Measurements from ENCODE around the gene HEATR5A.
"Not testable (repeated sequence)": the region's sequence is repeated elsewhere in the genome, so short reads cannot be mapped to it uniquely, and the experiment has no call there.

The HEATR5A gene

GRCh38 chr14:31326111-31326510, 94.2 kb downstream of the HEATR5A start:
- no peak for DNase-seq (ENCODE audit: low read depth)

- DNase-seq (ENCODE audit: low read depth), result no peak
Measured at GRCh38 chr14:31323419-31323818, 96.9 kb downstream of the HEATR5A start.

GRCh38 chr14:31320922-31321766, 99.2 kb downstream of the HEATR5A start:
- no peak for DNase-seq (ENCODE audit: low read depth)

- DNase-seq (ENCODE audit: low read depth), result no peak
Measured at GRCh38 chr14:31320216-31320615, 100.1 kb downstream of the HEATR5A start.

- DNase-seq (ENCODE audit: low read depth), result no peak
Measured at GRCh38 chr14:31319701-31320100, 100.6 kb downstream of the HEATR5A start.

GRCh38 chr14:31312934-31313333, 107.4 kb downstream of the HEATR5A start:
- DNase-seq (ENCODE audit: low read depth), result no peak

GRCh38 chr14:31312370-31312769, 108.0 kb downstream of the HEATR5A start:
- DNase-seq (ENCODE audit: low read depth), result not testable (repeated sequence)

GRCh38 chr14:31307618-31308017, 112.7 kb downstream of the HEATR5A start:
- no peak for DNase-seq (ENCODE audit: low read depth)

- DNase-seq (ENCODE audit: low read depth), result no peak
Measured at GRCh38 chr14:31307198-31307597, 113.2 kb downstream of the HEATR5A start.

GRCh38 chr14:31303654-31304053, 116.7 kb downstream of the HEATR5A start:
- DNase-seq (ENCODE audit: low read depth), result no peak

GRCh38 chr14:31300883-31301282, 119.5 kb downstream of the HEATR5A start:
- no peak for DNase-seq (ENCODE audit: low read depth)

GRCh38 chr14:31300296-31300695, 120.1 kb downstream of the HEATR5A start:
- no peak for DNase-seq (ENCODE audit: low read depth)

- DNase-seq (ENCODE audit: low read depth), result no peak
Measured at GRCh38 chr14:31297701-31298344, 122.5 kb downstream of the HEATR5A start.

GRCh38 chr14:31297112-31297511, 123.2 kb downstream of the HEATR5A start:
- no peak for DNase-seq (ENCODE audit: low read depth)

- no peak for DNase-seq (ENCODE audit: low read depth)
Measured at GRCh38 chr14:31294746-31295405, 125.5 kb downstream of the HEATR5A start.

- no peak for DNase-seq (ENCODE audit: low read depth)
Measured at GRCh38 chr14:31292937-31293616, 127.3 kb downstream of the HEATR5A start.

GRCh38 chr14:31291210-31291609, 129.1 kb downstream of the HEATR5A start:
- no peak for DNase-seq (ENCODE audit: low read depth)

- DNase-seq (ENCODE audit: low read depth), result no peak
Measured at GRCh38 chr14:31287294-31287972, 132.9 kb downstream of the HEATR5A start.

GRCh38 chr14:31286456-31287293, 133.7 kb downstream of the HEATR5A start:
- no peak for DNase-seq (ENCODE audit: low read depth)

- DNase-seq (ENCODE audit: low read depth), result no peak
Measured at GRCh38 chr14:31283578-31284252, 136.6 kb downstream of the HEATR5A start.
